Parietal lobe (tissue), 2 donors: ENCODE results near the gene OR8A1. TPM values are rescaled to one million over a fixed set of nuclear protein-coding genes. Genes with fewer than 3 reads are reported as not detected.

Experiments used
- small RNA-seq: library from RNA; depleted of rRNA; stranded (forward); fragments of <200 nt; gene quantifications from one replicate; pipeline ENCODE3, GENCODE V24; 2014; ENCODE audit warnings: low replicate concordance
- total RNA-seq: library from RNA; depleted of rRNA; stranded (reverse); fragments of >200 nt; gene quantifications from one replicate; pipeline ENCODE4 v1.2.3, GENCODE V29; 2014

OR8A1 gene
- not detected for total RNA-seq

GRCh38 chr11:124569697-124570096, at the start of gene OR8A1:
TSS of gene OR8A1 (plus strand) at chr11:124569997. CDS start at chr11:124570120, 123 bp downstream.

GRCh38 chr11:124543554-124543953, 26.2 kb upstream of the OR8A1 start, which contains the start of gene OR8B12:
TSS of gene OR8B12 (minus strand) at chr11:124543654. CDS start at chr11:124543654, 0 bp downstream.

GRCh38 chr11:124611064-124611463, 41.3 kb downstream of the OR8A1 start, which contains the start of gene PANX3:
TSS of gene PANX3 (plus strand) at chr11:124611428. CDS start at chr11:124611557, 129 bp downstream.

Small RNAs within 50 kb of the gene (small RNA-seq; reads per million reads assigned to genes)
- not detected for gene OR8A3P

Other genes starting within 250 kb of the OR8A1 start
- gene OR8D2, start 249.8 kb upstream of the OR8A1 start, total RNA-seq, result not detected
- not detected for gene OR8B2, start 185.5 kb upstream of the OR8A1 start, total RNA-seq
- gene OR8B3, start 171.0 kb upstream of the OR8A1 start, total RNA-seq, result not detected
- not detected for gene OR8B4, start 145.1 kb upstream of the OR8A1 start, total RNA-seq
- gene OR8B8, start 124.3 kb upstream of the OR8A1 start, total RNA-seq, result not detected
- gene OR8B12, start 26.3 kb upstream of the OR8A1 start, total RNA-seq, result not detected
- not detected for gene PANX3, start 41.4 kb downstream of the OR8A1 start, total RNA-seq
- 50.1 TPM for gene TBRG1, start 52.9 kb downstream of the OR8A1 start, total RNA-seq
- 4.7 TPM for gene SIAE, start 103.7 kb downstream of the OR8A1 start, total RNA-seq
- 3.8 TPM for gene SPA17, start 103.9 kb downstream of the OR8A1 start, total RNA-seq
- 1.9 TPM for gene NRGN, start 169.9 kb downstream of the OR8A1 start, total RNA-seq
- gene VSIG2, start 182.3 kb downstream of the OR8A1 start, total RNA-seq, result not detected
- gene ESAM, start 192.3 kb downstream of the OR8A1 start, total RNA-seq, result 4.4 TPM
- gene MSANTD2, start 230.4 kb downstream of the OR8A1 start, total RNA-seq, result 32.9 TPM